Ureter (tissue), 1 donor: ENCODE results near the gene SHISAL1. TPM values are rescaled to one million over a fixed set of nuclear protein-coding genes. Genes with fewer than 3 reads are reported as not detected.
"Not testable (repeated sequence)": the region's sequence is repeated elsewhere in the genome, so short reads cannot be mapped to it uniquely, and the experiment has no call there.

Experiments used
- DNase-seq: peaks from one replicate; pipeline ENCODE4 v3.0.0-alpha.2; 2020; ENCODE audit warnings: low spot score
- total RNA-seq: library from RNA; stranded (reverse); gene quantifications from one replicate; pipeline ENCODE4 v1.2.4, GENCODE V29; 2023
- donor health status: DM: yes; HTN: yes; CAD: no.

SHISAL1 gene
- total RNA-seq, 1 donor from 2014 or later = 4.0 TPM

GRCh38 chr22:44237290-44237689, 75.5 kb downstream of the SHISAL1 start:
- DNase-seq = no peak

GRCh38 chr22:44234372-44234771, 78.4 kb downstream of the SHISAL1 start:
- DNase-seq = not testable (repeated sequence)

- no peak for DNase-seq
These were observed 81.5 kb downstream of the SHISAL1 start for GRCh38 chr22:44231233-44231632.

- DNase-seq = no peak
These were observed 82.9 kb downstream of the SHISAL1 start for GRCh38 chr22:44229809-44230208.

GRCh38 chr22:44229331-44229730, 83.4 kb downstream of the SHISAL1 start:
- DNase-seq = no peak

- no peak for DNase-seq
These were observed 86.9 kb downstream of the SHISAL1 start for GRCh38 chr22:44225812-44226211.

GRCh38 chr22:44225091-44225689, 87.6 kb downstream of the SHISAL1 start:
- no peak for DNase-seq

- no peak for DNase-seq
These were observed 88.6 kb downstream of the SHISAL1 start for GRCh38 chr22:44224166-44224565.

GRCh38 chr22:44221710-44222475, 90.9 kb downstream of the SHISAL1 start:
- no peak for DNase-seq

- no peak for DNase-seq
These were observed 91.7 kb downstream of the SHISAL1 start for GRCh38 chr22:44220727-44221680.

GRCh38 chr22:44219101-44219870, 93.5 kb downstream of the SHISAL1 start:
- DNase-seq = no peak

GRCh38 chr22:44218071-44218470, 94.7 kb downstream of the SHISAL1 start:
- DNase-seq = no peak

GRCh38 chr22:44217346-44217745, 95.4 kb downstream of the SHISAL1 start:
- DNase-seq = no peak

- no peak for DNase-seq
These were observed 97.5 kb downstream of the SHISAL1 start for GRCh38 chr22:44215287-44215686.

GRCh38 chr22:44214764-44215163, 98.0 kb downstream of the SHISAL1 start:
- no peak for DNase-seq

GRCh38 chr22:44214187-44214586, 98.6 kb downstream of the SHISAL1 start:
- DNase-seq = no peak

GRCh38 chr22:44213489-44214043, 99.2 kb downstream of the SHISAL1 start:
- DNase-seq = no peak

GRCh38 chr22:44212936-44213335, 99.8 kb downstream of the SHISAL1 start:
- DNase-seq = no peak

- no peak for DNase-seq
These were observed 100.5 kb downstream of the SHISAL1 start for GRCh38 chr22:44211946-44212930.
